SK-N-SH treated with all-trans-retinoic acid at 6 μM for 48 hours (cell line): Measurements from ENCODE around the gene ARHGAP8.

ENCODE experiments used
- ARNTL ChIP-seq: fragments of 450-650 bp; formaldehyde crosslinking; IDR thresholded peaks from 2 replicates; pipeline ENCODE4 v1.5.0; 2020; ENCODE audit warnings: low read depth, mild to moderate bottlenecking, moderate library complexity, borderline replicate concordance
- BACH2 ChIP-seq: fragments of 250-450 bp; sonication (Bioruptor Pico); IDR thresholded peaks from 2 replicates; pipeline ENCODE4 v1.9.0; 2021; ENCODE audit warnings: mild to moderate bottlenecking, borderline replicate concordance
- PATZ1 ChIP-seq: fragments of 250-450 bp; sonication (Bioruptor Pico); IDR thresholded peaks from 2 replicates; pipeline ENCODE4 v1.8.0; 2020; ENCODE audit warnings: mild to moderate bottlenecking, moderate library complexity, borderline replicate concordance
- RARB ChIP-seq: fragments of 250-450 bp; sonication (Bioruptor Pico); IDR thresholded peaks from 2 replicates; pipeline ENCODE4 v1.8.0; 2021; ENCODE audit warnings: mild to moderate bottlenecking, moderate library complexity
- TOX ChIP-seq: fragments of 250-450 bp; sonication (Bioruptor Pico); IDR thresholded peaks from 2 replicates; pipeline ENCODE4 v1.8.0; 2021; ENCODE audit warnings: mild to moderate bottlenecking, moderate library complexity, borderline replicate concordance
- ZC3H10 ChIP-seq: fragments of 250-450 bp; sonication (Bioruptor Pico); IDR thresholded peaks from 2 replicates; pipeline ENCODE4 v1.5.1; 2021; ENCODE audit warnings: mild to moderate bottlenecking, moderate library complexity
- ZFP30 ChIP-seq: fragments of 450-650 bp; formaldehyde crosslinking; IDR thresholded peaks from 2 replicates; pipeline ENCODE4 v1.5.0; 2022; ENCODE audit warnings: mild to moderate bottlenecking, moderate library complexity
- ZNF565 ChIP-seq: fragments of 450-650 bp; formaldehyde crosslinking; conservative IDR thresholded peaks from 2 replicates; pipeline ENCODE4 v1.5.0; 2020; ENCODE audit warnings: low read depth, mild to moderate bottlenecking, moderate library complexity
- ZNF70 ChIP-seq: fragments of 450-650 bp; formaldehyde crosslinking; IDR thresholded peaks from 2 replicates; pipeline ENCODE4 v1.5.0; 2020; ENCODE audit warnings: mild to moderate bottlenecking, moderate library complexity
- TF ChIP-seq, protein P1 (sequence below): fragments of 250-450 bp; sonication (Bioruptor Pico); IDR thresholded peaks from 2 replicates; pipeline ENCODE4 v1.5.1; 2021; ENCODE audit warnings: mild to moderate bottlenecking, moderate library complexity
- TF ChIP-seq, protein P2 (sequence below): fragments of 250-450 bp; sonication (Bioruptor Pico); IDR thresholded peaks from 2 replicates; pipeline ENCODE4 v1.5.0; 2020; ENCODE audit warnings: mild to moderate bottlenecking, moderate library complexity

DNA sequence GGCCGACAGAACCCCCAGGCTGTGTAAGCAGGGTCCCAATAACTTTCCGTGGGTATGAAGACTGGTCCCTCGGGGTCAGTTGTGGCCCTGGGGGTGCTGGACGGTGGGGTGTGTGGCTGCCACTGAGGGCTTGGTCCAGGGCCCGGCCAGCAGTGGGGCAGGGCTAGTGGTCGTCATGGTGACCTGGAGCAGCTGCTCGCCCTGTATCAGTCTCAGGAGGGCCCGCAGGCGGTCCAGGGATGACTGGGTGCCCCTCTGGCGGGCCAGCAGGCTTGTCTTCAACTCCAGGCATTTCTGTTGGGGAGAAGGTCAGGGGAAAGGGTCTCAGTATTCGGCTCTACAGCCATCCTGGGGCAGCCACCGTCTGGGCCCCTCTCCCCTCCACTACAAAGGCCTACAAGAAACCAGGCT lies 130.6 kb downstream of the ARHGAP8 start:
- TF ChIP-seq ZC3H10 (CRISPR knock-in tag) (no peak), PATZ1 (no peak), ARNTL (CRISPR knock-in tag) (no peak), ZFP30 (CRISPR knock-in tag) (no peak), RARB (CRISPR knock-in tag) (no peak), ZNF70 (CRISPR knock-in tag) (no peak), ZNF565 (CRISPR knock-in tag) (no peak), TOX (CRISPR knock-in tag) (no peak), BACH2 (CRISPR knock-in tag) (no peak)
- TF ChIP-seq, protein P1, sequence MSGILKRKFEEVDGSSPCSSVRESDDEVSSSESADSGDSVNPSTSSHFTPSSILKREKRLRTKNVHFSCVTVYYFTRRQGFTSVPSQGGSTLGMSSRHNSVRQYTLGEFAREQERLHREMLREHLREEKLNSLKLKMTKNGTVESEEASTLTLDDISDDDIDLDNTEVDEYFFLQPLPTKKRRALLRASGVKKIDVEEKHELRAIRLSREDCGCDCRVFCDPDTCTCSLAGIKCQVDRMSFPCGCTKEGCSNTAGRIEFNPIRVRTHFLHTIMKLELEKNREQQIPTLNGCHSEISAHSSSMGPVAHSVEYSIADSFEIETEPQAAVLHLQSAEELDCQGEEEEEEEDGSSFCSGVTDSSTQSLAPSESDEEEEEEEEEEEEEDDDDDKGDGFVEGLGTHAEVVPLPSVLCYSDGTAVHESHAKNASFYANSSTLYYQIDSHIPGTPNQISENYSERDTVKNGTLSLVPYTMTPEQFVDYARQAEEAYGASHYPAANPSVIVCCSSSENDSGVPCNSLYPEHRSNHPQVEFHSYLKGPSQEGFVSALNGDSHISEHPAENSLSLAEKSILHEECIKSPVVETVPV (CRISPR knock-in tag): no peak
- TF ChIP-seq, protein P2, sequence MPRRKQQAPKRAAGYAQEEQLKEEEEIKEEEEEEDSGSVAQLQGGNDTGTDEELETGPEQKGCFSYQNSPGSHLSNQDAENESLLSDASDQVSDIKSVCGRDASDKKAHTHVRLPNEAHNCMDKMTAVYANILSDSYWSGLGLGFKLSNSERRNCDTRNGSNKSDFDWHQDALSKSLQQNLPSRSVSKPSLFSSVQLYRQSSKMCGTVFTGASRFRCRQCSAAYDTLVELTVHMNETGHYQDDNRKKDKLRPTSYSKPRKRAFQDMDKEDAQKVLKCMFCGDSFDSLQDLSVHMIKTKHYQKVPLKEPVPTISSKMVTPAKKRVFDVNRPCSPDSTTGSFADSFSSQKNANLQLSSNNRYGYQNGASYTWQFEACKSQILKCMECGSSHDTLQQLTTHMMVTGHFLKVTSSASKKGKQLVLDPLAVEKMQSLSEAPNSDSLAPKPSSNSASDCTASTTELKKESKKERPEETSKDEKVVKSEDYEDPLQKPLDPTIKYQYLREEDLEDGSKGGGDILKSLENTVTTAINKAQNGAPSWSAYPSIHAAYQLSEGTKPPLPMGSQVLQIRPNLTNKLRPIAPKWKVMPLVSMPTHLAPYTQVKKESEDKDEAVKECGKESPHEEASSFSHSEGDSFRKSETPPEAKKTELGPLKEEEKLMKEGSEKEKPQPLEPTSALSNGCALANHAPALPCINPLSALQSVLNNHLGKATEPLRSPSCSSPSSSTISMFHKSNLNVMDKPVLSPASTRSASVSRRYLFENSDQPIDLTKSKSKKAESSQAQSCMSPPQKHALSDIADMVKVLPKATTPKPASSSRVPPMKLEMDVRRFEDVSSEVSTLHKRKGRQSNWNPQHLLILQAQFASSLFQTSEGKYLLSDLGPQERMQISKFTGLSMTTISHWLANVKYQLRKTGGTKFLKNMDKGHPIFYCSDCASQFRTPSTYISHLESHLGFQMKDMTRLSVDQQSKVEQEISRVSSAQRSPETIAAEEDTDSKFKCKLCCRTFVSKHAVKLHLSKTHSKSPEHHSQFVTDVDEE (CRISPR knock-in tag): no peak
